DLD1 (cell line): ENCODE data around the gene SLC28A1.
"Not testable (repeated sequence)": the region's sequence is repeated elsewhere in the genome, so short reads cannot be mapped to it uniquely, and the experiment has no call there.

ENCODE experiments used
- in situ Hi-C: cut with HindIII; loops from 2 replicates; pipeline ENCODE4 v1.10.0; 2017; ENCODE audit warnings: low sequenced_read_pairs

SLC28A1 gene

DNA sequence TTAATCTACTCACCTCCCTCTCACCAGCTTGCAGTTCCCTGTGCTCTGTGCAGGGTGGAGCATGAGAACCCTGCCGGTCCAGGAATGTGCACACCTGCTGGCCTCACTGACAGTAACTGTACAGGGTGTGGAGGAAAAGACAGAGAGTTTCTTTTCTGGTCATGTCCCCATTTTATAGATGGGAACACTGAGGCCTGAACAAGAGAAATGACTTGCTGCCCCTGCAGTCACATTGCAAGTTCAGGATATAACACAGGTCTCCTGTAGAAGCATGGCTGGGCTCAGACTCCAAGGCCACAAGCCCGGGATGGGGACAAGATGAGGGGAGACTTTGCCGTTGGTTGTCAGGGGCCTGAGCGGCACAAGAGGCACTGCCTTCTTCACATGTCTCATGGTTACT, 23.3 kb downstream of the SLC28A1 start:
- in situ Hi-C loops = no loop called here

DNA sequence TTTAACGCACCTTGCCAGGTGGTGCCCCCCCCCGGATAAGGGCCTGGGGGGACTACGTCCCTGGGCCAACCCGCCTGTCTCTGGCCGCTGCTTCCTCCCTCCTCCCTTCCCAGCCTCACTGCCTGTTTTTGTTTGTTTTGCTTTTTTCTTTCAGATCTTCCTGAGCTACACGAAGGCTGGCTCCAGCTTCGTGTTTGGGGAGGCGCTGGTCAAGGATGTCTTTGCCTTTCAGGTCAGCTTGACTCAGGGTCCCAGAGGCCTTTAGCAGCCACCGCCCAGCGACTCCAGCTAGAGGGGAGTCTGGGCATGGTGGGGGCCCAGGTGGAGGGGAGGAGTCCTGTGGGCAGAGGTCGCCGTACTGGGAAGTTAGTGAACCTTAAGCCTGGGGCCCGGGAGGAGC, 24.1 kb downstream of the SLC28A1 start:
- in situ Hi-C loops = no loop called here

DNA sequence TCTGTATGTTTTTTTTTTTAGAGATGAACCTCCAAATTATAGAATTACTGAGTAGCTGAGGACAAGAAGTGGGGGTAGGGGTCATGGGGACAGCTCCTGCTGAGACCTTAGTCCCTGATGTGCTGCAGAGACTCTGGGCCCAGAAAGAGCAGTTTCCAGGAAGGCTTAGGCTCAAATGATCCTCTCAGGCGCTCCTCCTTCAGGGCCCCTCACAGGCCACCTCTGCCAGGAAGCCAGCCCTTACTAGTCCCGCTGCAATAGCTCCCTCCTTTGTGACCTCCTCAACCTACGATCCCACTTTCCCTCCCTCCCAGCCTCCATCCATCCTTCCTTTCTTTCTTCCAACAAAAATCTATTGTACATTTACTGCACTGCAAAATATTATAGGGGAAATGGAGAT, 24.6 kb downstream of the SLC28A1 start:
- in situ Hi-C loops = no loop called here

DNA sequence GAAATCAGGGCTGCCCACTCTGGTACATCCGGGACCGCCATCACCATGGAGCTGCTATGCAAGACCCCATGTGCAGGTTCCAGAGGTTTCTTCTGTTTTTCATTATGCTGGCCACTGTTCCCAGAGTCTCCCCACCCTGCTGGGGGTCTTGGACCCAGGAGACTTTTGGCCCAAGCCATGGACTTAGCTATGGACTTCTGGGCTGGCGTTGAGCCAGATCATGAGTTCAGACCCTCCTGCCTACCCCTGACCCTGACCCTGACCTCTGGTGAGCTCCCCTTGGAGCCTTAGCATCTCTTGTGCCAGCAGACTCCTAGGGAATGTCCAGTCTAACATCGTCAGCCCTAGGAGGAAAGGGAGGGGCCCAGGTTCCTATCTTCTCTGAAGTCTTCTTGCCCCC, 25.3 kb downstream of the SLC28A1 start:
- in situ Hi-C loops = no loop called here

DNA sequence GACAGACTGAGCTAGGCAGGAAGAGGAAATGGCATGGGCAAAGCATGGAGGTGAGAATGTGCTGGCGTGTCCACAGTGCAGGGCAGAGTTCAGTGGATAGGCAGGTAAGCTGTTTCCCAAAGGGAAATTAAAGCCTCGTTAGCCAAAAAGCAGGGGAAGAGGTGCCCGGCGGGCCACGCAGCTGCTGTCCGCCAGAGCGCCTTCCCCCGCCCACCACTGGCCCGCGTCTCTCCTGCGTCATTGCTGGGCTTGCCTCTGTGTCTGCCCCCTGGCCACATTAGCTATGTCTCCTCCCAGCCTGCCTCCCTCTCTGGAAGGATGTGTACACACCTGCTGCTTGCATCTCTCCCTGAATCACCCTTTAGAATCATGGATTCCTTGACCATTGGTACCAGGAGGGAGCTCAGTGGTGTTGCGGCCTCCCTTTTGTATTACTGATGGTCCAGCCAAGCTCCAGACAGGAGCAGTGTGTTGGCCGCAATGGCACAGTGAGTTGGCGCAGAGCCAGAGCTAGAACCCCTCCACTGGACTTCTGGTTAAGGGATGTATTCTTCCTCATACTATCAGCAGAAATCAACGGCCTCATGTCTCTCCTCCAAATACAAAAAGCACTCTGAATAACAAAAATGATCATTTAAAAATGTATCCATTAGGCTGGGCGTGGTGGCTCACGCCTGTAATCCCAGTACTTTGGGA, 26.6 kb downstream of the SLC28A1 start:
- in situ Hi-C loops = no loop called here

DNA sequence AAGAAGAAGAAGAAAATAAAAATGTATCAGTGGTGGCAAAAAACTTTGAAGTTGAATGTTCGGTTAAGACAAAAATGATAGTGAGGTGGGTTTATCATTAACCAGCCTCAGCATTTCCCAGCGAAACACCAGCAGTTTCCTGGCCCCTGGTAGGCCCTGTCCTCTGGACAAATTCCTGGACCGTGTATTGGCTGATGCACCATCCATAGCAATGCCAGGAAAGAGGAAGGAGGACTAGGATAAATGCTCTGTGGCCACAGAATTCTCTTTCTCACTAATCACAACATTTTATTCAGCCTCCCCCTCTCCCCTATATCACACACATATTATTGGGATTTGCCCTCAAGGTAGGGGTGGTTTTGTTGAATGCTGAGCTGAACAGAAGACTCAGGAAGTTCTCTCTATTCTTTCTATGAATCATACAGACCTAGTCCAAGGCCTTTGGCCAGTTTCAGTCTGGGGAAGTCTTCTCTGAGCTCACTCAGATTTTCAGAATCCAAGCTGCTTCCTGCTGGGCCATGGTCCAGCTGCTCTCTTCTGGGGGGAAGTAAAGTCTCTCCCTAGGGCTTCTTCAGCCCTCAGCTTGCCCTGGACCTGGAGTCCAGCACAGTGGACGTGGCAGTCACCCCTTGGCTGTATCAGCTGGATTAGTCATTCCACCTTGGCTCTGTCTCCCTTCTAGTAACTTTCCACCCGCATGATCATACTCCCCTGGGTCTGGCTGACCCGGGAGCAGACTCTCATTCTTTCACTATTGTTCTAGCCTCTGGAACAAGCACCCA, 27.6 kb downstream of the SLC28A1 start:
- in situ Hi-C loops = no loop called here

DNA sequence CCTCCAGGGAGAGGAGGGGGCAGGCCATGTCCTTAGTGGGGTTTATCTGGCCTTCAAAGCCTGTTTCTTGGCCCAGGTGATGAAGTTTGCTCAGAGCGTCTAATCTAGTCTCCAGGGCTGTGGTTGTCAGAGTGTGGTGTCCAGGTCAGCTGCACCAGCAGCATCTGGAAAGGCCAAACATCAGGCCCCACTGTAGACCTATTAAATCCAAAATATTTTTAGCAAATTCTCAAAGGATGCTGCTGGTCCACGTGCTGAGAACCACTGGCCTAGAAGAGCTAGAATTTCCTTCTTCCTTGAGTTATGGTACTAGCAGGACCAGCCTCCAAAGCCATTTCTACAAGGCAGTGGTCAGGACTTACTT, 28.9 kb downstream of the SLC28A1 start:
- in situ Hi-C loops = no loop called here

DNA sequence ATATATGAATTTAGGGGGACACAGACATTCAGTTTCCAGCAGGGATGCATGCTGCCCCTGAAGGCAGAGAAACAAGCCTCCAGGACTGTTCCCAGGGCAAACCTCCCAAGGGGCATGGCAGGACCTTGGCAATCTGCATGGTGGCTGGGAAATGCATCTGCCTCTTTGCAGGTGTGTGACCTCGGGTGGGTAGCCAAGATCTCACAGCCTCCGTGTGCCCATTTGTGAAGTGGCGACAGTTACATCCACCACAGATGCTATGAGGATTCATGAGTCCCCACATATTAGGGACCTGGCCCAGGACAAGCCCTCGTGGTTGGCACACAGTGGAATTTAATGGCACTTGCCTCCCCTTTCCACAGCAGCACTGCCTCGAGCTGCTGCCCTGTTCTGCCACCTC, 29.9 kb downstream of the SLC28A1 start:
- in situ Hi-C loops = no loop called here

DNA sequence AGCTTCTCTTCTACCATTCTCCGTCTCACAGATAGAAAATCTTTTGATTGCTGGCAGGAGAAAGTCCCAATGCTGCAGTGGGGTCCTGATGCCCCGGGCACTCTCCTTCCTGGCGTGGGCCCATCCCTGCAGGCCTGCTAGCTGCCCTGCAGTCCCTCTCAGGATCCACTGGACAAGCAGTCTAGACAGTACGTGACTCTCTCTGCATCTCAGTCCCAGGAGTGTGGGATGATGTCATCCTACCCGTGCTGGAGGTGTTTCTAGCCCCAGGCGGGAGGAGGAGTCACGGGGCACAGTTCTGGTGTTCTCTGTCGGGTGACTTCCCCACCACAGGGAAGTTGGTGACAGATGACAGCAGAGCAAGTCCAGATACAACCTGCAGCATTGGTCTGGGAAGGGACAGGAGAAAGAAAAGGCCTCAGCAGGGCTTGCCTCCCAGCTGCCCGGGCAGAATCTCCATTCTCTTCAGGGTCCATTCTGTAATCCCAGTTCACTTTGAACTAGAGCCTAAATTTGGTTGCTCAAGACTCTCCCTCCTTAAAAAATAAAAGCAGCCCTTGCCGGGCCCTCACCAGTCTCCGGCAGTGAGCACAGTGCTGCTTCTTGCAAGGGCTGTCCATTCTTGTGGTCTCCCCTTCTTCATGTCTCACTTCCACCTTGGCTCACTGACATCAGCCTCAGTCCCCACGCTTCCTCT, 30.6 kb downstream of the SLC28A1 start:
- in situ Hi-C loops = no loop called here

DNA sequence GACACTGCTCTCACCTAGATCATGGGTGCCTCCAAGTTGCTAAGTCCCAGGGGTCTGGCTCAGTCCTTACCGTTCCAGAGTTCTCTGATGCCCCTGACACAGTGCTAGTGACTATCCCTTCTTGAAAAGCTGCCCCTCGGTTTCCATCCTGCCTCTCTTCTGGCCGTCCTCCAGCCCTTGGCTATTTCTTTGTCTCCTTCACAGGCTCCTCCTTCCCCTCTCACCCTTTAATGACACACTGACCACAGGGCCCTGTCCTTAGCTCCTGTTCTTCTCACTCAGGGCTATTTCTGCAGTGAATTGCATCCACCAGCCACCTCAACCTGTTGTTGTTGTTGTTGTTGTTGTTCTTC, 31.1 kb downstream of the SLC28A1 start:
- in situ Hi-C loops = no loop called here

DNA sequence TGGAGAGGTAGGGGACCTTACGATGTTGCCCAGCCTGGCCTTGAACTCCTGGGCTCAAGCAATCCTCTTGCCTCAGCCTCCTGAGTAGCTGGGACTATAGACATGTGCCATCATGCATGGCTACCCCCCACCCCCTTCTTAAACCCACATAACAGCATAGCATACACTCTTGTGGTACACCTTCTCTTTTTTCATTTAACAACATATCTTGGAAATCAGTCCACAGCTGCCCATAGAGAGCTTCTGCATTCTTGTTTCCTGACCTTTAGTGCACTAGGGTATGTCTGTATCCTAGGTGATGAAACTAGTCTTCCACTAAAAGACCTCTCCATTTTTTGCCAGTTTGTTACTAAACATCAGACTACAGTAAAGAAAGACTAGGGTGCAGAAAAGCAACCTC, 33.0 kb downstream of the SLC28A1 start:
- in situ Hi-C loops = no loop called here

DNA sequence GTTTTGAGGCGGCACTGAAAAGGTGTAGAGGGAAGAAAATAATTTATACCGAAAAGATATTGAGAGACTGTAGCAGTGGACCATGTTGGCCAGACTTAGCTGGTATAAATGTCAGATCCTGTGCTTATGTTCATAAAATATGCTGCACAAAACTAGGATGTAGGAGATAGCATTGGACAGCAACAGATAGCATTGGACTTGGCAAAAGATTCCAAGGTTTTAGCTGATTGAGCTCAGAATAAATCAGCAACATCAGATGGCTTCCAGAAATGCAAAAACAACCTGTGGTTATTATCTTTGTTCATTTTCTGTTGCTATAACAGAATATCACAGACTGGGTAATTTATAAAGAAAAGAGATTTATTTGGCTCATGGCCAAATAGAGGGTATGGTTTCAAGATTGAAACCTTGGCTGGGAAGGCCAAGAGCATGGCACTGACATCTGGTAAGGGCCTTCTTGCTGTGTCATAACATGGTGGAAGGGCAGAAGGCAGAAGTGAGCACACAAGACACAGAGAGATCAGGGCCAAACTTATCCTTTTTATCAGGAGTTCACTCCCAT, 34.7 kb downstream of the SLC28A1 start:
- in situ Hi-C loops = no loop called here

DNA sequence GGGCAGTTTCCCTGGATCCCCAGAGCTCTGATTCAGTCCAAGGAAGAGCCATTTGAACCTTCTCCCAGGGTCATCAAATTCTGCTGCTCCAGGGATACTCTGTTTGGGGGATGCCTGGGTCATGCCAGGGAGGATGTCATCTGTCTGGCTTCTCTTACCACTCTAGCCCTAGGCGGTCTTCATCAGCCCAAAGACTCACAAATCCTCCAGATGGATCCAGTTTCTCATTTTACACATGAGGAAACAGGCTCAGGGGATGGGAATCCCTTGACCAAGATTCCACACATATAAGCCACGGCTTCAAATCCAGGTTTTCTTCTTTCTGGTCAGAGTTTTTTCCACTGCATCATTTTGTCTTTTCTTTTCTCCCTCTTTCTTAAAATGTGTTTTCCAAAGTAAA, 36.7 kb downstream of the SLC28A1 start:
- in situ Hi-C loops = no loop called here

DNA sequence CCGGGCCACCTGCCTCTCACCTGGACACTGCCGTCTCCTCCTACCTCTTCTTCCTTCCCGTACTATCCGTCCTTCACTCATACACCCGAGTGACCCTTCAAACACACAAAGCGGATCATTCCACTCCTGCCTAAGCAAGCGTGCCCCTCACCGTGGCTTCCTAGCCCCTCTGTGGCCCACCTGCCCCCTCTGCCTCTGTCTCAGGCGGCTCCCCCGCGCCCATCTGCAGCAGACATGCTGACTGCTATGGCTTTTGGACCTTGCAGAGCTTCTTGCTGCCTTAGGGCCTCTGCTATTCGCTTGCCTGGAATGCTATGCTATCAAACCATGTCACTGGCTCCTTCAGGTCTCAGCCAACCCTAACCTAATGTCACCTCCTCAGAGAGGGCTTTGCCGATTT, 38.1 kb downstream of the SLC28A1 start:
- in situ Hi-C loops = no loop called here

DNA sequence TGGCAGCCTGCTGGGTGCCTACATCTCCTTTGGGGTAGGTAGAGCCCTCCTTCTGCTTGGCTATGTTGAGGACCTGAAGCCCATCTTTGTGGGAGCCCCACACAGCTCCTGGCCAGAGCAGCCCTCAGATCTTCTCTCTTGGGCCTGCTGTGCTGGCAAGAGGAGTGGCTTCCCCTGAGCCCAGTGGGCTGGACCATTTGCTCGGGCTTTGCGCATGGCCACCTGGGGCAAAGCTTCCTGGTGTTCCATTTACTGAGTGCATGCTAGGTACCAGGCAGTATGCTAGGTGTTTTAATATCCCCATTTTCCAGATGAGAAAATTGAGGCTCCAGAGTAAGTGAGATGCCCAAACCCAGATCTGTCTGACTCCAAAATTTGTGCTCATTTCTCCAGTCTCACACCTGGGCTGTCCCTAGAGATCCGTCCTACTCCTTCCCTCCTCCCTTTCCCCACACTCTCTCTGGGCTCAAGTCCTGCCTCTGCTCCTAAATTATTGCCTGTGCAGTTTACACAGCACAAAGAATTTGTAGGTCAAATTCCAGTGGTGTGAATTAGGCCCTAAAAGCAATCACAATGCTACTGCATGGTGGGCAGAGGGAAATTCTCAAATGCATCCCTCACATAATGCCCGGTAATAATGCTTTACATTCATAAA, 39.7 kb downstream of the SLC28A1 start:
- in situ Hi-C loops = no loop called here

DNA sequence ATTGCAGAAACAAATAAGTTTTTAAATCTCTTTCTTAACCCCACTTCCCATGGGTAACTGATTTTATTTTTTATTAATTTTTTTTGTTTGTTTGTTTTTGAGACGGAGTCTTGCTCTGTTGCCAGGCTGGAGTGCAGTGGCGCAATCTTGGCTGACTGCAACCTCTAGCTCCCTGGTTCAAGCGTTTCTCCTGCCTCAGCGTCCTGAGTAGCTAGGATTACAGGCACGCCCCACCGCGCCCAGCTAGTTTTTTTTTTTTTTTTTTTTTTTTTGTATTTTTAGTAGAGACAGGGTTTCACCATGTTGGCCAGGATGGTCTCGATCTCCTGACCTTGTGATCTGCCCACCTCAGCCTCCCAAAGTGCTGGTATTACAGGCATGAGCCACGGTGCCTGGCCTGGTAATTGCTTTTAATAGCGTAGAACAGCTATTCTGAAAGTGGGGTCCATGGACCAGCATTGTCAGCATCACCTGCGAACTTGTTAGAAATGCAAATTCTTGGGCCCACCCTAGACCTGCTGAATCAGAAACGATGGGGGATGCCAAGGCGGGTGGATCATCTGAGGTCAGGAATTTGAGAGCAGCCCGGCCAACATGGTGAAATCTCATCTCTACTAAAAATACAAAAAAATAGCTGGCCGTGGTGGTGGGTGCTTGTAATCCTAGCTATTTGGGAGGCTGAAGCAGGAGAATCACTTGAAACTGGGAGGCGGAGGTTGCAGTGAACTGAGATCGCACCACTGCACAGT, 40.5 kb downstream of the SLC28A1 start:
- in situ Hi-C loops = not testable (repeated sequence)

DNA sequence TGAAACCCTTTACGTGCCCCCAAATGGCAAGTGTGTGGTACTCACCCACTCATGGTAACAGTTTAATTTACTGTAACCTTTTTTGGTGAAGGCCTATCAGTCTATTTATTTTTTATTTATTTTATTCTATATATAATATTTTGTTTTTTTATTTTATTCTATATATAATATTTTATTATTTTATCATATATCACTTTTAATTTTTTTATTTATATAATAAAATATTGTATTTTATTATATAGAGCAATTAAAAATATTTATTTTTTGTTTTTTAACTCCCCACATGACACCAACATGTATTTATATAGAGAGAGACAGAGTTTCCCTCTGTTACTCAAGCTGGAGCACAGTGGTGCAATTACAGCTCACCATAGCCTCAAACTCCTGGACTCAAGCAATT, 41.4 kb downstream of the SLC28A1 start:
- in situ Hi-C loops = no loop called here

DNA sequence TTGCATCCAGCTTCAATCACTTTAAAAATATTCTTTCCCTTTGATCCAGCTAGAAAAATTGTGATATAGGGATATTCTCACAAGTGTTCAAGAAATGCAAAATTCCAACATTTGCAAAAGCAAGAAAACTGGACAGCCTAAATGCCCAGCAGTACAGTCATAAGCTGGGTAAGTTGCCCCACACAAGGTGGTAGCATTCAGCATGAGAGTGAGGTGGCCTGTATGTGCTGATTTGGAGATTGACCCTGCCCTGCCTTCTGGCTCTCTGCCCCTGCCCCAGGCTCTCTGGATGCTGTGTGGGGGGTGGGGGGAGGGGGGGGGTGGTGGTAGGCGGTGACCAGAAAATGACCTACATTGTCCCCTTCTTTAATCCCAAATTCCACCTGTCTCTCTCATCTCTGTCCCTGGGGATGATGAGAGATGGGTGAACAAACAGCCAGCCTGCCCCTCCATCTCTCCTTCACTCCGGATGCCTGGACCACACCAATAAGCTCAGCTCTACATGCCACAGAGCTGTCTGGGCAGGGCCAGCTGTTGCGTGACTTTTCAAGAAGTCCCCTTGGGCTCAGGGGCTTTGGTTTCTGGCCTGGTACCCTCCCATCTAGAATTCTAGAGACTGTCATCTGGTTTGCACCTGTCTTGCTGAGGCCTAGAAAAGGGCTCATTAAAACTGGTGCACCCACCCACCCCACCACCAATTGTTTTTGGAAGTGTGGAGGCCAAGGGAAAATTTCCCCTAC, 42.2 kb downstream of the SLC28A1 start:
- in situ Hi-C loops = no loop called here

DNA sequence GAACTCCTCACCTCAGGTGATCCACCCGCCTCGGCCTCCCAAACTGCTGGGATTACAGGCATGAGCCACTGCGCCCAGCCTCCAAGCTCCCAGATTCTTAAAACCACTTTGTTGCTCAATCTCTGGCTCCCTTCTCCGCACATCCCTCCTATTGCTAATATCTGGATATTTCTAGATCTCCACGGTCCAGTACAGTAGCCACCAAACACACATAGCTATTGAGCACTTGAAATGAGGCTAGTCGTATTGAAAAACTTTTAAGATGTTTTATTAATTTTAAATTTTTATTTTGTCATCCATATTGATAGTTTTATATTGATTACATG, 44.3 kb downstream of the SLC28A1 start:
- in situ Hi-C loops = no loop called here
